ENCODE results near the gene TBC1D3L. TPM values are rescaled to one million over a fixed set of nuclear protein-coding genes. Genes with fewer than 3 reads are reported as not detected.
"Not testable (repeated sequence)": the region's sequence is repeated elsewhere in the genome, so short reads cannot be mapped to it uniquely, and the experiment has no call there.

The TBC1D3L gene
- total RNA-seq: 10 to 100 TPM; 14.0 to 16.8 TPM

- DNase-seq; POLR2A ChIA-PET; H3K9me3 Mint-ChIP-seq; H3K27ac Mint-ChIP-seq; ATAC-seq (ENCODE audit: low read depth); H3K27me3 Mint-ChIP-seq; H3K4me3 Mint-ChIP-seq; H3K4me1 Mint-ChIP-seq; H3K36me3 Mint-ChIP-seq: not testable (repeated sequence)
Observed at GRCh38 chr17:37988960-37989359, at the start of gene TBC1D3L. Gene TBC1D3L, minus strand, starts transcription at chr17:37989060. Its CDS starts 1,540 bp downstream, at chr17:37987520.

- H3K4me3 Mint-ChIP-seq; ATAC-seq (ENCODE audit: low read depth); H3K27ac Mint-ChIP-seq; H3K4me1 Mint-ChIP-seq; H3K36me3 Mint-ChIP-seq; POLR2A ChIA-PET; H3K9me3 Mint-ChIP-seq; H3K27me3 Mint-ChIP-seq; DNase-seq: not testable (repeated sequence)
Observed at GRCh38 chr17:38003676-38004075, 14.8 kb upstream of the TBC1D3L start, which contains the start of gene TBC1D3D. Gene TBC1D3D, plus strand, starts transcription at chr17:38003976. Its CDS starts 1,585 bp downstream, at chr17:38005561.

Other genes starting within 250 kb of the TBC1D3L start
- gene HNF1B, start 244.0 kb downstream of the TBC1D3L start, total RNA-seq: under 1 TPM in 1 of 2 experiments, not detected in 1; 0.30 TPM
- gene TBC1D3K, start 64.6 kb downstream of the TBC1D3L start, total RNA-seq: not detected
- 1 to 10 TPM; 1.4 to 3.0 TPM for gene TBC1D3D, start 14.9 kb upstream of the TBC1D3L start, total RNA-seq
- gene TBC1D3C, start 79.6 kb upstream of the TBC1D3L start, total RNA-seq: 1 to 10 TPM; 5.0 to 5.2 TPM
- gene TBC1D3E, start 138.9 kb upstream of the TBC1D3L start, total RNA-seq: not detected
- gene TBC1D3, start 203.5 kb upstream of the TBC1D3L start, total RNA-seq: not detected